IMR-90 (cell line): ENCODE measurements around the gene SLC39A11. TPM values are rescaled to one million over a fixed set of nuclear protein-coding genes. Genes with fewer than 3 reads are reported as not detected.

Experiments used
- ATAC-seq: fragments of 200-7000 bp; cut with Tn5 transposase; 2 replicates; pipeline ENCODE4 v1.9.1; 2020; ENCODE audit warnings: low read depth, mild to moderate bottlenecking, moderate library complexity
- BruUV-seq: library from RNA; stranded (reverse); fragments of 400-500 nt; replicated peaks from 2 replicates; lab custom pipeline; 2021; lab: Mats Ljungman, UMichigan
- CTCF ChIA-PET: fragments of 300-600 bp; formaldehyde crosslinking; extraction: SDS; loops from one replicate; lab custom pipeline; 2021; ENCODE audit warnings: antibody characterized with exemption; lab: Yijun Ruan, JAX
- POLR2A ChIA-PET: fragments of 300-600 bp; sonication (Branson Sonifier 250); formaldehyde crosslinking; loops from one replicate; lab custom pipeline; 2022; ENCODE audit warnings: antibody characterized with exemption; ENCODE audit not compliant: unreplicated experiment; lab: Charles Lee
- DNase-seq: peaks from one replicate; pipeline ENCODE4 v3.0.0; 2013
- H2AFZ ChIP-seq: replicated peaks from 2 replicates; pipeline ENCODE3; 2013; ENCODE audit warnings: low read length, mild to moderate bottlenecking; ENCODE audit not compliant: poor library complexity
- H2AK5ac ChIP-seq: 2 replicates; pipeline ENCODE4 v1.6.1; 2013; ENCODE audit warnings: low read depth, low read length, inconsistent platforms
- H2AK9ac ChIP-seq: replicated peaks from 2 replicates; pipeline ENCODE3; 2013; ENCODE audit warnings: mild to moderate bottlenecking, low read depth, low read length, moderate library complexity; ENCODE audit not compliant: poor library complexity
- H2BK120ac ChIP-seq: 2 replicates; pipeline ENCODE4 v1.6.1; 2013; ENCODE audit warnings: low read depth, low read length, inconsistent platforms
- H2BK15ac ChIP-seq: 3 replicates; pipeline ENCODE4 v1.6.1; 2013; ENCODE audit warnings: low read depth, low read length, inconsistent platforms
- H2BK20ac ChIP-seq: 2 replicates; pipeline ENCODE4 v1.6.1; 2013; ENCODE audit warnings: low read depth, mild to moderate bottlenecking, inconsistent platforms, low read length, moderate library complexity
- H2BK5ac ChIP-seq: 2 replicates; pipeline ENCODE4 v1.6.1; 2013; ENCODE audit warnings: mild to moderate bottlenecking, low read depth, low read length, inconsistent platforms; ENCODE audit not compliant: poor library complexity, severe bottlenecking
- H3K14ac ChIP-seq: replicated peaks from 2 replicates; pipeline ENCODE4 v1.6.1; 2013; ENCODE audit warnings: low read depth, low read length, inconsistent platforms
- H3K18ac ChIP-seq: 2 replicates; pipeline ENCODE4 v1.6.1; 2013; ENCODE audit warnings: low read depth, low read length, control low read depth
- H3K23ac ChIP-seq: 2 replicates; pipeline ENCODE4 v1.6.1; 2013; ENCODE audit warnings: low read depth, low read length, inconsistent platforms
- H3K27ac ChIP-seq: 2 replicates; pipeline ENCODE4 v1.5.1; 2013; ENCODE audit warnings: mild to moderate bottlenecking, control low read depth, low read length; ENCODE audit not compliant: insufficient read depth
- H3K27me3 ChIP-seq: 2 replicates; pipeline ENCODE4 v1.6.1; 2013; ENCODE audit warnings: low read length; ENCODE audit not compliant: control insufficient read depth, insufficient read depth
- H3K36me3 ChIP-seq: 2 replicates; pipeline ENCODE4 v1.6.1; 2013; ENCODE audit warnings: low read length, mixed read lengths; ENCODE audit not compliant: control insufficient read depth, insufficient read depth
- H3K4ac ChIP-seq: 2 replicates; pipeline ENCODE4 v1.6.1; 2013; ENCODE audit warnings: low read depth, low read length, inconsistent platforms
- H3K4me1 ChIP-seq: 2 replicates; pipeline ENCODE4 v1.6.1; 2013; ENCODE audit warnings: low read length, mixed read lengths; ENCODE audit not compliant: control insufficient read depth, insufficient read depth
- H3K4me2 ChIP-seq: 2 replicates; pipeline ENCODE4 v1.6.1; 2013; ENCODE audit warnings: low read depth, mild to moderate bottlenecking, control low read depth, low read length, moderate library complexity
- H3K4me3 ChIP-seq: 2 replicates; pipeline ENCODE4 v1.5.1; 2013; ENCODE audit warnings: low read depth, mild to moderate bottlenecking, control low read depth, low read length, moderate library complexity; ENCODE audit not compliant: insufficient read depth
- H3K56ac ChIP-seq: 2 replicates; pipeline ENCODE4 v1.6.1; 2013; ENCODE audit warnings: low read length, inconsistent platforms; ENCODE audit not compliant: insufficient read depth; ENCODE audit errors: extremely low read depth
- H3K79me1 ChIP-seq, 2 experiments: 2 replicates each; pipeline ENCODE4 v1.6.1; 2013; ENCODE audit warnings: low read length in 2 of 2, inconsistent platforms in 1 of 2, low read depth in 1 of 2
- H3K9ac ChIP-seq: 2 replicates; pipeline ENCODE4 v1.6.1; 2013; ENCODE audit warnings: low read depth, low read length, control low read depth
- H3K9me1 ChIP-seq: 2 replicates; pipeline ENCODE4 v1.6.1; 2013; ENCODE audit warnings: low read length, inconsistent platforms; ENCODE audit not compliant: insufficient read depth
- H3K9me3 ChIP-seq: 2 replicates; pipeline ENCODE4 v1.6.1; 2013; ENCODE audit warnings: low read length; ENCODE audit not compliant: control insufficient read depth, insufficient read depth
- H4K20me1 ChIP-seq: 2 replicates; pipeline ENCODE4 v1.6.1; 2013; ENCODE audit warnings: low read length, inconsistent platforms; ENCODE audit not compliant: insufficient read depth
- H4K5ac ChIP-seq: 2 replicates; pipeline ENCODE4 v1.6.1; 2013; ENCODE audit warnings: mild to moderate bottlenecking, low read depth, low read length, control low read depth
- H4K8ac ChIP-seq, 2 experiments: 2 replicates each; pipeline ENCODE4 v1.6.1; 2013; ENCODE audit warnings: low read depth in 2 of 2, low read length in 2 of 2, control low read depth in 1 of 2, inconsistent platforms in 1 of 2
- H4K91ac ChIP-seq: 2 replicates; pipeline ENCODE4 v1.6.1; 2013; ENCODE audit warnings: low read depth, low read length, inconsistent platforms; ENCODE audit not compliant: insufficient read depth
- BHLHE40 ChIP-seq: fragments of 150-350 bp; IDR thresholded peaks from 2 replicates; pipeline ENCODE4 v1.6.1; 2016; ENCODE audit warnings: mild to moderate bottlenecking, low read depth, low read length
- CEBPB ChIP-seq: IDR thresholded peaks from 2 replicates; pipeline ENCODE4 v1.6.1; 2012; ENCODE audit warnings: low read depth, low read length, improper control_type of control experiment
- CHD1 ChIP-seq: IDR thresholded peaks from 2 replicates; pipeline ENCODE4 v1.6.1; 2012; ENCODE audit warnings: low read depth, low read length, improper control_type of control experiment
- CTCF ChIP-seq: conservative IDR thresholded peaks from 2 replicates; pipeline ENCODE4 v1.5.1; 2012; ENCODE audit warnings: mild to moderate bottlenecking, low read depth, low read length, improper control_type of control experiment
- ELK1 ChIP-seq: fragments of 150-350 bp; IDR thresholded peaks from 2 replicates; pipeline ENCODE4 v1.6.1; 2016; ENCODE audit warnings: low read depth, mild to moderate bottlenecking, low read length, moderate library complexity, borderline replicate concordance
- FOS ChIP-seq: fragments of 150-350 bp; IDR thresholded peaks from 2 replicates; pipeline ENCODE4 v1.6.1; 2016; ENCODE audit warnings: low read depth, low read length
- MAFK ChIP-seq: IDR thresholded peaks from 2 replicates; pipeline ENCODE4 v1.6.1; 2012; ENCODE audit warnings: low read depth, low read length, improper control_type of control experiment
- MAZ ChIP-seq: IDR thresholded peaks from 2 replicates; pipeline ENCODE4 v1.6.1; 2012; ENCODE audit warnings: low read depth, mild to moderate bottlenecking, low read length, improper control_type of control experiment, moderate library complexity, borderline replicate concordance
- MXI1 ChIP-seq: IDR thresholded peaks from 2 replicates; pipeline ENCODE4 v1.6.1; 2012; ENCODE audit warnings: low read depth, mild to moderate bottlenecking, low read length, moderate library complexity, borderline replicate concordance
- NFE2L2 ChIP-seq: fragments of 150-350 bp; IDR thresholded peaks from 2 replicates; pipeline ENCODE4 v1.6.1; 2016; ENCODE audit warnings: low read depth, mild to moderate bottlenecking, low read length
- POLR2A ChIP-seq: IDR thresholded peaks from 2 replicates; pipeline ENCODE4 v1.6.1; 2012; ENCODE audit warnings: mild to moderate bottlenecking, low read depth, low read length
- RAD21 ChIP-seq: IDR thresholded peaks from 2 replicates; pipeline ENCODE4 v1.6.1; 2012; ENCODE audit warnings: low read length, improper control_type of control experiment
- RCOR1 ChIP-seq: IDR thresholded peaks from 2 replicates; pipeline ENCODE4 v1.6.1; 2012; ENCODE audit warnings: mild to moderate bottlenecking, low read length, improper control_type of control experiment; ENCODE audit not compliant: insufficient replicate concordance
- RFX5 ChIP-seq: IDR thresholded peaks from 2 replicates; pipeline ENCODE4 v1.8.0; 2012; ENCODE audit warnings: low read depth, mild to moderate bottlenecking, low read length, moderate library complexity
- SMC3 ChIP-seq: fragments of 150-350 bp; IDR thresholded peaks from 2 replicates; pipeline ENCODE4 v1.6.1; 2016; ENCODE audit warnings: low read depth, mild to moderate bottlenecking, antibody characterized with exemption, low read length, moderate library complexity
- WGBS, 2 experiments: methylation state at CpG; one replicate each; pipeline versions ENCODE4 v1.1.5 to v1.1.7; 2013; ENCODE audit warnings: missing lambda C conversion rate in 2 of 2; ENCODE audit not compliant: insufficient read length in 1 of 2; ENCODE audit errors: extremely low coverage in 2 of 2; 5-methylcytosine and 5-hydroxymethylcytosine counted together
- dilution Hi-C: fragments of 300-500 bp; cut with HindIII; formaldehyde crosslinking; loops from one replicate; pipeline ENCODE4 v1.14.3; 2018; ENCODE audit warnings: low sequenced_read_pairs; ENCODE audit not compliant: unreplicated experiment
- in situ Hi-C: fragments of 300-500 bp; cut with MboI; formaldehyde crosslinking; loops from 3 replicates; pipeline ENCODE4 v1.14.3; 2019; ENCODE audit warnings: low sequenced_read_pairs, inconsistent platforms, mixed read lengths
- intact Hi-C: fragments of 100-400 bp; cut with micrococcal nuclease; formaldehyde crosslinking; loops from 2 replicates; pipeline ENCODE4 v1.10.0; 2022
- polyA plus RNA-seq, 3 experiments: library from polyadenylated mRNA; depleted of rRNA; stranded (reverse); fragments of >200 nt; gene quantifications; 2 replicates each; pipeline ENCODE4 v1.2.3, GENCODE V29; 2012; ENCODE audit warnings: low replicate concordance in 1 of 3
- total RNA-seq: library from RNA; depleted of rRNA; stranded (reverse); fragments of >200 nt; gene quantifications from 2 replicates; pipeline ENCODE4 v1.2.3, GENCODE V29; 2012

The SLC39A11 gene
- total and polyA plus RNA-seq, 2 of the 4 experiments (the other 2 are of a cell fraction) = 8.8 to 14.3 TPM

- BruUV-seq = no TSS peak
- CTCF ChIA-PET = interaction anchor here (0.6 kb wide), 1 partner anchor 104 kb away, joined by 4 read pairs; no protein-coding TSS in a partner anchor
- Histone ChIP-seq H3K9ac (no peak overlapping the region), H3K9me1 (0 out of 2 replicates have a peak, but pooled peaks cover 2% of the 10 kb centered on the region), H3K9me3 (no peaks in the 10 kb centered on the region), H3K36me3 (no peaks in the 10 kb centered on the region), H2AFZ (no peak overlapping the region), H3K79me1 (no peaks in the 10 kb centered on the region), H2BK15ac (no peak overlapping the region), H3K4ac (no peak overlapping the region), H4K8ac (no peak overlapping the region), H3K27me3 (no peaks in the 10 kb centered on the region), H4K5ac (no peak overlapping the region), H3K4me1 (no peaks in the 10 kb centered on the region), H3K27ac (no peak overlapping the region), H2AK5ac (no peak overlapping the region), H4K91ac (no peak overlapping the region), H3K56ac (no peak overlapping the region), H3K4me2 (no peak overlapping the region), H3K23ac (no peak overlapping the region), H2AK9ac (no peak overlapping the region), H2BK120ac (no peak overlapping the region), H2BK5ac (no peak overlapping the region), H2BK20ac (no peak overlapping the region), H3K4me3 (no peak overlapping the region), H3K18ac (no peak overlapping the region), H3K14ac (no peak overlapping the region), H4K20me1 (no peaks in the 10 kb centered on the region)
- in situ Hi-C loops (no loop called here), intact Hi-C loops (no loop called here), dilution Hi-C loops (no loop called here)
- no peak for TF ChIP-seq POLR2A
- TF ChIP-seq MXI1 = no peak
- TF ChIP-seq ELK1 = no peak
- TF ChIP-seq MAFK = no peak
- TF ChIP-seq RCOR1 = no peak
- no peak for TF ChIP-seq FOS
- TF ChIP-seq CHD1 = no peak
- no peak for TF ChIP-seq NFE2L2
- no peak for TF ChIP-seq MAZ
- TF ChIP-seq BHLHE40 = no peak
- no peak for TF ChIP-seq CEBPB
- TF ChIP-seq CTCF = no peak
- no peak for TF ChIP-seq RFX5
- no peak for TF ChIP-seq RAD21
- TF ChIP-seq SMC3 = no peak
- POLR2A ChIA-PET = no interaction called here
- WGBS, 2 experiments = 59% methylated on average over 3 of the region's 6 CpGs; no CpG with 5 or more reads in 1 of the 2 experiments
- ATAC-seq (no peak), DNase-seq (no peak)
Observed at GRCh38 chr17:72749119-72749572, 343.3 kb downstream of the SLC39A11 start.
